GM23338 (cell line): ENCODE measurements around the gene CSNK1G1.

Experiments used
- CREB1 ChIP-seq: fragments of 250-450 bp; sonication (Bioruptor Pico); IDR thresholded peaks from 2 replicates; pipeline ENCODE4 v1.5.0; 2020; ENCODE audit warnings: low read depth, mild to moderate bottlenecking, moderate library complexity
- EZH2 ChIP-seq: fragments of 200-600 bp; sonication (generic); IDR thresholded peaks from one replicate; pipeline ENCODE4 v1.8.0; 2017; ENCODE audit warnings: antibody characterized with exemption, mild to moderate bottlenecking, low read depth; ENCODE audit not compliant: unreplicated experiment
- EZH2phosphoT487 ChIP-seq: fragments of 200-600 bp; sonication (generic); IDR thresholded peaks from one replicate; pipeline ENCODE4 v1.8.1; 2018; ENCODE audit warnings: antibody characterized with exemption; ENCODE audit not compliant: unreplicated experiment
- JUNB ChIP-seq: IDR thresholded peaks from one replicate; pipeline ENCODE4 v1.6.1; 2016; ENCODE audit warnings: antibody characterized with exemption; ENCODE audit not compliant: unreplicated experiment
- NANOG ChIP-seq: IDR thresholded peaks from 2 replicates; pipeline ENCODE4 v1.6.1; 2016; ENCODE audit warnings: antibody characterized with exemption, borderline replicate concordance
- POLR2AphosphoS5 ChIP-seq: IDR thresholded peaks from 2 replicates; pipeline ENCODE4 v1.6.1; 2016; ENCODE audit warnings: antibody characterized with exemption, low read depth
- STAT1 ChIP-seq: IDR thresholded peaks from one replicate; pipeline ENCODE4 v1.6.1; 2016; ENCODE audit warnings: antibody characterized with exemption; ENCODE audit not compliant: unreplicated experiment
- ZNF114 ChIP-seq: fragments of 250-450 bp; sonication (Bioruptor Pico); IDR thresholded peaks from 2 replicates; pipeline ENCODE4 v1.5.0; 2020; ENCODE audit warnings: mild to moderate bottlenecking, moderate library complexity
- ZNF331 ChIP-seq: fragments of 250-450 bp; sonication (Bioruptor Pico); IDR thresholded peaks from 2 replicates; pipeline ENCODE4 v1.5.0; 2020; ENCODE audit warnings: low read depth, mild to moderate bottlenecking, moderate library complexity
- TF ChIP-seq, protein P1 (sequence below), 2 experiments: fragments of 200-600 bp in 1 of 2; sonication (generic) in 1 of 2; conservative IDR thresholded peaks; 2 replicates each; pipeline versions ENCODE4 v1.5.1 to v1.6.1; 2016 to 2017; ENCODE audit warnings: antibody characterized with exemption in 2 of 2, low read depth in 2 of 2, mild to moderate bottlenecking in 2 of 2, moderate library complexity in 1 of 2
- TF ChIP-seq, protein P2 (sequence below): IDR thresholded peaks from one replicate; pipeline ENCODE4 v1.6.1; 2018; ENCODE audit warnings: antibody characterized with exemption; ENCODE audit not compliant: unreplicated experiment
- TF ChIP-seq, protein P3 (sequence below): IDR thresholded peaks from 2 replicates; pipeline ENCODE4 v1.6.1; 2016; ENCODE audit warnings: antibody characterized with exemption
- TF ChIP-seq, protein P4 (sequence below): fragments of 250-450 bp; sonication (Bioruptor Pico); IDR thresholded peaks from 2 replicates; pipeline ENCODE4 v1.5.0; 2020; ENCODE audit warnings: mild to moderate bottlenecking, moderate library complexity

DNA sequence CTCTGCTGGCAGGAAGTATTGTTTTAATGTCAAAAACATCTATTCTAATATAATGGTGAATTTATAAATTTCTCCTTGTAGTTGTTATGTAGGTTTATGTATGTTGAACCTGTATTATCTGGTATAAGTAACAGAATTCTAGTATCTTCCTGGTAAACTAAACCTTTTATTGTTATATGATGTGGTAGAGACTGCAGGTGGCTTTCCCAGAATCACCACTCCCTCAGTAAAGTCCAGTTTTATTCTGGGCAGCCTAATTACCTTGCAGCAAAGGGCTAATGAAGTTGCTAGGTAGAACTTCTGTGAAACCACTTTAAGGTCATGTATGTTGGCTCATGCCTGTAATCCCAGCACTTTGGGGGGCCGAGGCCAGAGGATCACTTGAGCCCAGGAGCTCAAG is 15.6 kb downstream of the CSNK1G1 start:
- TF ChIP-seq, protein P1, sequence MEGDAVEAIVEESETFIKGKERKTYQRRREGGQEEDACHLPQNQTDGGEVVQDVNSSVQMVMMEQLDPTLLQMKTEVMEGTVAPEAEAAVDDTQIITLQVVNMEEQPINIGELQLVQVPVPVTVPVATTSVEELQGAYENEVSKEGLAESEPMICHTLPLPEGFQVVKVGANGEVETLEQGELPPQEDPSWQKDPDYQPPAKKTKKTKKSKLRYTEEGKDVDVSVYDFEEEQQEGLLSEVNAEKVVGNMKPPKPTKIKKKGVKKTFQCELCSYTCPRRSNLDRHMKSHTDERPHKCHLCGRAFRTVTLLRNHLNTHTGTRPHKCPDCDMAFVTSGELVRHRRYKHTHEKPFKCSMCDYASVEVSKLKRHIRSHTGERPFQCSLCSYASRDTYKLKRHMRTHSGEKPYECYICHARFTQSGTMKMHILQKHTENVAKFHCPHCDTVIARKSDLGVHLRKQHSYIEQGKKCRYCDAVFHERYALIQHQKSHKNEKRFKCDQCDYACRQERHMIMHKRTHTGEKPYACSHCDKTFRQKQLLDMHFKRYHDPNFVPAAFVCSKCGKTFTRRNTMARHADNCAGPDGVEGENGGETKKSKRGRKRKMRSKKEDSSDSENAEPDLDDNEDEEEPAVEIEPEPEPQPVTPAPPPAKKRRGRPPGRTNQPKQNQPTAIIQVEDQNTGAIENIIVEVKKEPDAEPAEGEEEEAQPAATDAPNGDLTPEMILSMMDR (conservative IDR thresholded peaks at IDR 0.05; ENCODE audit: low read depth in 2 of 2) = no peak
- TF ChIP-seq, protein P2, sequence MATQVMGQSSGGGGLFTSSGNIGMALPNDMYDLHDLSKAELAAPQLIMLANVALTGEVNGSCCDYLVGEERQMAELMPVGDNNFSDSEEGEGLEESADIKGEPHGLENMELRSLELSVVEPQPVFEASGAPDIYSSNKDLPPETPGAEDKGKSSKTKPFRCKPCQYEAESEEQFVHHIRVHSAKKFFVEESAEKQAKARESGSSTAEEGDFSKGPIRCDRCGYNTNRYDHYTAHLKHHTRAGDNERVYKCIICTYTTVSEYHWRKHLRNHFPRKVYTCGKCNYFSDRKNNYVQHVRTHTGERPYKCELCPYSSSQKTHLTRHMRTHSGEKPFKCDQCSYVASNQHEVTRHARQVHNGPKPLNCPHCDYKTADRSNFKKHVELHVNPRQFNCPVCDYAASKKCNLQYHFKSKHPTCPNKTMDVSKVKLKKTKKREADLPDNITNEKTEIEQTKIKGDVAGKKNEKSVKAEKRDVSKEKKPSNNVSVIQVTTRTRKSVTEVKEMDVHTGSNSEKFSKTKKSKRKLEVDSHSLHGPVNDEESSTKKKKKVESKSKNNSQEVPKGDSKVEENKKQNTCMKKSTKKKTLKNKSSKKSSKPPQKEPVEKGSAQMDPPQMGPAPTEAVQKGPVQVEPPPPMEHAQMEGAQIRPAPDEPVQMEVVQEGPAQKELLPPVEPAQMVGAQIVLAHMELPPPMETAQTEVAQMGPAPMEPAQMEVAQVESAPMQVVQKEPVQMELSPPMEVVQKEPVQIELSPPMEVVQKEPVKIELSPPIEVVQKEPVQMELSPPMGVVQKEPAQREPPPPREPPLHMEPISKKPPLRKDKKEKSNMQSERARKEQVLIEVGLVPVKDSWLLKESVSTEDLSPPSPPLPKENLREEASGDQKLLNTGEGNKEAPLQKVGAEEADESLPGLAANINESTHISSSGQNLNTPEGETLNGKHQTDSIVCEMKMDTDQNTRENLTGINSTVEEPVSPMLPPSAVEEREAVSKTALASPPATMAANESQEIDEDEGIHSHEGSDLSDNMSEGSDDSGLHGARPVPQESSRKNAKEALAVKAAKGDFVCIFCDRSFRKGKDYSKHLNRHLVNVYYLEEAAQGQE = no peak
- no peak for TF ChIP-seq STAT1
- no peak for TF ChIP-seq EZH2
- no peak for TF ChIP-seq ZNF331 (CRISPR knock-in tag)
- TF ChIP-seq EZH2phosphoT487 = no peak
- TF ChIP-seq ZNF114 (CRISPR knock-in tag) = no peak
- TF ChIP-seq POLR2AphosphoS5 = no peak
- TF ChIP-seq JUNB = no peak
- no peak for TF ChIP-seq CREB1 (CRISPR knock-in tag)
- TF ChIP-seq, protein P3, sequence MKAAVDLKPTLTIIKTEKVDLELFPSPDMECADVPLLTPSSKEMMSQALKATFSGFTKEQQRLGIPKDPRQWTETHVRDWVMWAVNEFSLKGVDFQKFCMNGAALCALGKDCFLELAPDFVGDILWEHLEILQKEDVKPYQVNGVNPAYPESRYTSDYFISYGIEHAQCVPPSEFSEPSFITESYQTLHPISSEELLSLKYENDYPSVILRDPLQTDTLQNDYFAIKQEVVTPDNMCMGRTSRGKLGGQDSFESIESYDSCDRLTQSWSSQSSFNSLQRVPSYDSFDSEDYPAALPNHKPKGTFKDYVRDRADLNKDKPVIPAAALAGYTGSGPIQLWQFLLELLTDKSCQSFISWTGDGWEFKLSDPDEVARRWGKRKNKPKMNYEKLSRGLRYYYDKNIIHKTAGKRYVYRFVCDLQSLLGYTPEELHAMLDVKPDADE = no peak
- TF ChIP-seq, protein P4, sequence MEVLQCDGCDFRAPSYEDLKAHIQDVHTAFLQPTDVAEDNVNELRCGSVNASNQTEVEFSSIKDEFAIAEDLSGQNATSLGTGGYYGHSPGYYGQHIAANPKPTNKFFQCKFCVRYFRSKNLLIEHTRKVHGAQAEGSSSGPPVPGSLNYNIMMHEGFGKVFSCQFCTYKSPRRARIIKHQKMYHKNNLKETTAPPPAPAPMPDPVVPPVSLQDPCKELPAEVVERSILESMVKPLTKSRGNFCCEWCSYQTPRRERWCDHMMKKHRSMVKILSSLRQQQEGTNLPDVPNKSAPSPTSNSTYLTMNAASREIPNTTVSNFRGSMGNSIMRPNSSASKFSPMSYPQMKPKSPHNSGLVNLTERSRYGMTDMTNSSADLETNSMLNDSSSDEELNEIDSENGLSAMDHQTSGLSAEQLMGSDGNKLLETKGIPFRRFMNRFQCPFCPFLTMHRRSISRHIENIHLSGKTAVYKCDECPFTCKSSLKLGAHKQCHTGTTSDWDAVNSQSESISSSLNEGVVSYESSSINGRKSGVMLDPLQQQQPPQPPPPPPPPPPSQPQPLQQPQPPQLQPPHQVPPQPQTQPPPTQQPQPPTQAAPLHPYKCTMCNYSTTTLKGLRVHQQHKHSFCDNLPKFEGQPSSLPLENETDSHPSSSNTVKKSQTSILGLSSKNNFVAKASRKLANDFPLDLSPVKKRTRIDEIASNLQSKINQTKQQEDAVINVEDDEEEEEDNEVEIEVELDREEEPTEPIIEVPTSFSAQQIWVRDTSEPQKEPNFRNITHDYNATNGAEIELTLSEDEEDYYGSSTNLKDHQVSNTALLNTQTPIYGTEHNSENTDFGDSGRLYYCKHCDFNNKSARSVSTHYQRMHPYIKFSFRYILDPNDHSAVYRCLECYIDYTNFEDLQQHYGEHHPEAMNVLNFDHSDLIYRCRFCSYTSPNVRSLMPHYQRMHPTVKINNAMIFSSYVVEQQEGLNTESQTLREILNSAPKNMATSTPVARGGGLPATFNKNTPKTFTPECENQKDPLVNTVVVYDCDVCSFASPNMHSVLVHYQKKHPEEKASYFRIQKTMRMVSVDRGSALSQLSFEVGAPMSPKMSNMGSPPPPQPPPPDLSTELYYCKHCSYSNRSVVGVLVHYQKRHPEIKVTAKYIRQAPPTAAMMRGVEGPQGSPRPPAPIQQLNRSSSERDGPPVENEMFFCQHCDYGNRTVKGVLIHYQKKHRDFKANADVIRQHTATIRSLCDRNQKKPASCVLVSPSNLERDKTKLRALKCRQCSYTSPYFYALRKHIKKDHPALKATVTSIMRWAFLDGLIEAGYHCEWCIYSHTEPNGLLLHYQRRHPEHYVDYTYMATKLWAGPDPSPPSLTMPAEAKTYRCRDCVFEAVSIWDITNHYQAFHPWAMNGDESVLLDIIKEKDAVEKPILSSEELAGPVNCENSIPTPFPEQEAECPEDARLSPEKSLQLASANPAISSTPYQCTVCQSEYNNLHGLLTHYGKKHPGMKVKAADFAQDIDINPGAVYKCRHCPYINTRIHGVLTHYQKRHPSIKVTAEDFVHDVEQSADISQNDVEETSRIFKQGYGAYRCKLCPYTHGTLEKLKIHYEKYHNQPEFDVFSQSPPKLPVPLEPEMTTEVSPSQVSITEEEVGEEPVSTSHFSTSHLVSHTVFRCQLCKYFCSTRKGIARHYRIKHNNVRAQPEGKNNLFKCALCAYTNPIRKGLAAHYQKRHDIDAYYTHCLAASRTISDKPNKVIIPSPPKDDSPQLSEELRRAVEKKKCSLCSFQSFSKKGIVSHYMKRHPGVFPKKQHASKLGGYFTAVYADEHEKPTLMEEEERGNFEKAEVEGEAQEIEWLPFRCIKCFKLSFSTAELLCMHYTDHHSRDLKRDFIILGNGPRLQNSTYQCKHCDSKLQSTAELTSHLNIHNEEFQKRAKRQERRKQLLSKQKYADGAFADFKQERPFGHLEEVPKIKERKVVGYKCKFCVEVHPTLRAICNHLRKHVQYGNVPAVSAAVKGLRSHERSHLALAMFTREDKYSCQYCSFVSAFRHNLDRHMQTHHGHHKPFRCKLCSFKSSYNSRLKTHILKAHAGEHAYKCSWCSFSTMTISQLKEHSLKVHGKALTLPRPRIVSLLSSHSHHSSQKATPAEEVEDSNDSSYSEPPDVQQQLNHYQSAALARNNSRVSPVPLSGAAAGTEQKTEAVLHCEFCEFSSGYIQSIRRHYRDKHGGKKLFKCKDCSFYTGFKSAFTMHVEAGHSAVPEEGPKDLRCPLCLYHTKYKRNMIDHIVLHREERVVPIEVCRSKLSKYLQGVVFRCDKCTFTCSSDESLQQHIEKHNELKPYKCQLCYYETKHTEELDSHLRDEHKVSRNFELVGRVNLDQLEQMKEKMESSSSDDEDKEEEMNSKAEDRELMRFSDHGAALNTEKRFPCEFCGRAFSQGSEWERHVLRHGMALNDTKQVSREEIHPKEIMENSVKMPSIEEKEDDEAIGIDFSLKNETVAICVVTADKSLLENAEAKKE (CRISPR knock-in tag) = no peak
- TF ChIP-seq NANOG = no peak
